HG03558 (cell line): ENCODE measurements around the gene BRCA1.

Experiments
- ATAC-seq: cut with Tn5 transposase; IDR thresholded peaks from one replicate; pipeline ENCODE4 v1.9.1; 2021; ENCODE audit warnings: moderate number of reproducible peaks; ENCODE audit not compliant: unreplicated experiment; ENCODE audit errors: extremely low read depth

Gene BRCA1

DNA sequence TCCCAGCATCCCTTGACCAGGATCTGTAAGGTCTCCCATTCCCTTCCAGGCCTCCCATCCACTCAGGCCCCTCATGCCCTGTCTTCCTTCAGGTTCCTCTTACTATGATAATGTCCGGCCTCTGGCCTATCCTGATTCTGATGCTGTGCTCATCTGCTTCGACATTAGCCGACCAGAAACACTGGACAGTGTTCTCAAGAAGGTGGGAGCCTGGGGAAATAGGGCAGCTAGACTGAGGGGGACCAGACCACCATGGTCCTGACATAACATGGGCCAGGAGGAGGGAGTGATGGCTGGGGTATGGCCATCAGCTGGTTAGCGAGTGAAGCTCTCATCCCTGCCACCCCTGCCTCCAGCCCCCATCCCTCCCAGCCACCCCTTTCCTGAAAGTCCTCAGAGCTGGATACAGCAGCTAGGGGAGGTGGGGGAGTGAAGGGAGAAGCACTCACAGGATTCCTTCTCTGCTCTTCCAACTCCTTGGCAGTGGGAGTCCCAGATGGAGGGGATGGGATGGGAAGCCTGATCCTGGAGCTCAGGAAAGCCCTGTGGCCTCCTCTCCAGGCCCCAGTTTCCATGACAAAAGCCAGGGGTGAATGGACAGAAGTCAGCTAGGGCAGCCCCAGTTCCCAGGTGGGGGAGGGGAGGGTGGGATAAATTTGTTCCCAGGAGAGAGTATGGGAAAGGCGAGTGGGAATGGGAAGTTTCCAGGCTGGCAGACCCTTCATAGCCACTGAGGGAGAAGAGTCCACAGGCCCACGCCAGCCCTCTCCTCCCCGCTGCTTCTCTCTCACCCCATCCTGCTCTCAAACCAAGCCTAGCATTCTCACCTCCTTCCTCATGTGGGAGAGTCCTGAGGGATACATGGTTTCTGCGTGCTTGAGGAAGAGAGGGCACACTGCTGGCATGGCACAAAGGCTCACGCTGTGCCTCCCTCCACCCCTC lies 97.8 kb downstream of the BRCA1 start:
- ATAC-seq = no peak

DNA sequence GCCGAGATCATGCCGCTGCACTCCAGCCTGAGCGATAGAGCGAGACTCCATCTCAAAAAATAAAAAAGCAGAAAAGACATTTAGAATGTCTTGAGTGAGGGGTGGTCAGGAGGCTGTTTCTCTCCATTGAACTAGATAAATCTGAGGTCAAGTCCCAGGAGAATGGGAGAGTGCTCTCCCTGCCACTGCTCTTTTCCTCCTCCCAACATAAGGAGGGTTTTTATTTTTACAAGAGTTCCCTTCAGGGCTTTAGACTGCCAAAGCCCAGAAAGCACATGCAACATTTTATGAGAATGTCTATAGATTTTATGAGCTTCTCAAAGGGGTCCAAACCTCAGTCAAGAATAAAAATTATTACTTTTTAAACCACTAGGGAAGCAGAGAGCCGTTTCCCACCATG lies 98.6 kb downstream of the BRCA1 start:
- ATAC-seq = no peak

DNA sequence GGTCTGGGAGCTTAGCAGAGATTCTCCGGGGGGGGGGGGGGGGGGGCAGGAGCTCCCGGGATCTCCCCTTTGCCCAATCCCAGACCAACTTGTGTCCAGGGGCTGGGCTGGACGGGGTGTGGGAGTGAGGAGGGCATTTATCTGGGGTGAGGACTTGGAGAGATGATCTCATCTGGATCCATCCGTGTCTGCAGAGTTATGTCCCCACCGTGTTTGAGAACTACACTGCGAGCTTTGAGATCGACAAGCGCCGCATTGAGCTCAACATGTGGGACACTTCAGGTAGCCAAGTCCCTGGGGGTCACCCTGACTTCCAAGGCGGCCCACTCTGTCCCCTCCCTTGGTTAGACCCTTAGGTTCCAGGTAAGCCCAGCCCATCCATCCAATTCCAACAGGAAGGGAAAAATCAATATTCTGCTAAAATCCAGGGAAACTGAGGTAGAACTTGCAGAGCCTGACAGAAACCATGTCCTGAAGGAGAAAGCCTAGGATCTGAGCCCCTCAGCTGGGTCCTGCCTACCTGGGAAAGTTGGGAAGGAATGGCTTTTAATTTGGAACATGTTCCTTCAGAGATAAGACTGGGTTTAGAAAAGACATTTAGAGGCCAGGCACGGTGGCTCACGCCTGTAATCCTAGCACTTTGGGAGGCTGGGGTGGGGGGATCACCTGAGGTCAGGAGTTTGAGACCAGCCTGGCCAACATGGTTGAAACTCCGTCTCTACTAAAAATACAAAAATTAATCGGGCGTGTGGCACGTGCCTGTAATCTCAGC lies 99.2 kb downstream of the BRCA1 start:
- ATAC-seq = no peak

DNA sequence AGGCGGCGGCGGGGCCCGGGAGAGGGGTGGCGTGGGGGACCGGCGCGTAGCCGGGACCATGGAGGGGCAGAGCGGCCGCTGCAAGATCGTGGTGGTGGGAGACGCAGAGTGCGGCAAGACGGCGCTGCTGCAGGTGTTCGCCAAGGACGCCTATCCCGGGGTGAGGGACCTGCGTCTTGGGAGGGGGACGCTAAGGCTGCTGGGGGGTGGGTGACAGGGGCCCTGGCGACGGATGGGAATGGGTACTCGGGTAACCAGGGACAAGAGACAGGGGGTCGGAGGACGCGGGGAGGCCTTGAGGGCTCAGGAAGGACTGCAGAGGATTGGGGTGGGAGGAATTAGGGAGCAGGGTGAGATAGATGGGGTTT lies 99.9 kb downstream of the BRCA1 start:
- ATAC-seq = no peak

DNA sequence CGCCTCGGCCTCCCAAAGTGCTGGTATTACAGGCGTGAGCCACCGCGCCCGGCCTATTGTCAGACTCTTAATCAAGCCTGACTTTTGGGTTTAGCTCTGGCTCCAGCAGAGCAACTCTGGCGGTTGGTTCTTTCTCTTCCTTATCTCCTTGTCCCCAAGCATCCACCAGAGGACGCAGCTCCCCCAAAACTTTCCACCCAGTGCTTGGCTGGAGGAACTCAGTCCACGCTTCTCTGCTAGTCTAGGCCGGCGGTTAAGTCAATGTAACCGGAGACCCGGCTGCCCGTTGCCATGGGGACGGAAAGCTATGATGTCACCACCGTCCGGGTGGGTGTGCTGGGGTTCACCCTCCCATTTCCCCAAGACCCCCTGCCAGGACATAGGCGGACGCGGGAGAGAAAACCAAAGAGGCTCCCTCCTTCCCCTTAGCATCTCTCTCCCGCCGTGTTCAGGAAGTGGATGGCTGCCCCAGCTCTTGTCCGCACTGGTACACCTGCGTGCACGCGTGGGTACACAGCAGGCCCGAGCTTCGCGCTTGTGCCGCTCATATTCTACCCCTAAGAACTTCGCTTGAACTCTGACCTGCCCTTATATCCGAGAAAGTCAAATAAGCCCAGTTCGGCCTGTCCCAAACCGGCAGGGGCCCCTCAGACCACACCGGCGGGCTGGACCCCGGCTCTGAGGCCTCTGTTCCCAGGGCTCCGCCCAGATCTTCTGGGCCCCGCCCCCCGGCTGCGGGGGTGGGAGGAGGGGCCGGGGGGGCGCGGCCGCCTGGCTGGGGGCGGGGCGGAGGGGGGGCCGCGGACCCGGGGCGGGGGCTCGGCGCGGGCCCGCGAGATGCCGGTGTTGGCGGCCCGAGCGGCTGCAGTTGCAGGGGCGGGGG lies 100.5 kb downstream of the BRCA1 start, which contains the start of gene RND2:
TSS of gene RND2 (plus strand) at position 825 of the 883 bp plus-strand sequence. CDS start 117 bp downstream, outside the sequence.
- no peak for ATAC-seq

DNA sequence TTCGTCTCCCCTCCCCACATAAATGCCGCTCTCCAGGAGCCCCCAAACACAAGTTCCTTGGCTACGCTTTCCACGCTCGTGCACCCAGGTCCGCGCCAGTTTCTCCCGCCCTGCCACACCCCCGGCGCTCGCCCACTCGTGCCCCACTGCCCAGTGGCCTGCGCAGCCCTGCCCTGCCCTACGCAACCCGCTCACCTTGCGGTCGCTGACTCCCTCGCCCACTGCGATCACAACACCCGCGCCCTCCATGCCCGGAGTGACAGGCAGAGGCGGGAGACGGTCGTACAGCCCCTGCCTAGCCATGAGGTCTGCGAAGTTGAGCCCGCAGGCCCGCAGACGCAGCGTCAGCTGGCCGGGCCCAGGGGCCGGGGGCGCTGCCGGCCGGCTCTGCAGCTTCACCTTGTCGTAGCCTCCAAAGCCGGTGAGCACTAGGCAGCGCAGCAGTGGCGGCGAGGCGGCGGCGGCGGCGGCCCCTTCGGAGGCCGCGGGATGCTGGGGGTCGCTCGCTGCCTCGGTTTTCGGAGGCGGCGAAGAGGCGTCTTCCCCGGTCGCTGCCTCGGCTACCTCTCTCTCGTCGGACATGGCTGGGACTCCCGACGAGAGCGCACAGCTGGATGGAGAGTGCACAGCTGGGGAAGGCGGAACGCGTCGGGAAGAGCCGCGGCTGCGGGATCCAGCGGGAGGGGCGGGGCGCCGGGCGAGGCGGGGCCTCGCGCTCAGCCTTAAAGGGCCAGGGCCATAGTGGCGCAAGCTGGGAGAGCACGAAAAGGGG lies 103.2 kb downstream of the BRCA1 start, which contains the start of gene VAT1:
TSS of gene VAT1 (minus strand) at position 645 of the 772 bp plus-strand sequence. CDS start at position 582, 63 bp downstream.
- ATAC-seq = no peak

DNA sequence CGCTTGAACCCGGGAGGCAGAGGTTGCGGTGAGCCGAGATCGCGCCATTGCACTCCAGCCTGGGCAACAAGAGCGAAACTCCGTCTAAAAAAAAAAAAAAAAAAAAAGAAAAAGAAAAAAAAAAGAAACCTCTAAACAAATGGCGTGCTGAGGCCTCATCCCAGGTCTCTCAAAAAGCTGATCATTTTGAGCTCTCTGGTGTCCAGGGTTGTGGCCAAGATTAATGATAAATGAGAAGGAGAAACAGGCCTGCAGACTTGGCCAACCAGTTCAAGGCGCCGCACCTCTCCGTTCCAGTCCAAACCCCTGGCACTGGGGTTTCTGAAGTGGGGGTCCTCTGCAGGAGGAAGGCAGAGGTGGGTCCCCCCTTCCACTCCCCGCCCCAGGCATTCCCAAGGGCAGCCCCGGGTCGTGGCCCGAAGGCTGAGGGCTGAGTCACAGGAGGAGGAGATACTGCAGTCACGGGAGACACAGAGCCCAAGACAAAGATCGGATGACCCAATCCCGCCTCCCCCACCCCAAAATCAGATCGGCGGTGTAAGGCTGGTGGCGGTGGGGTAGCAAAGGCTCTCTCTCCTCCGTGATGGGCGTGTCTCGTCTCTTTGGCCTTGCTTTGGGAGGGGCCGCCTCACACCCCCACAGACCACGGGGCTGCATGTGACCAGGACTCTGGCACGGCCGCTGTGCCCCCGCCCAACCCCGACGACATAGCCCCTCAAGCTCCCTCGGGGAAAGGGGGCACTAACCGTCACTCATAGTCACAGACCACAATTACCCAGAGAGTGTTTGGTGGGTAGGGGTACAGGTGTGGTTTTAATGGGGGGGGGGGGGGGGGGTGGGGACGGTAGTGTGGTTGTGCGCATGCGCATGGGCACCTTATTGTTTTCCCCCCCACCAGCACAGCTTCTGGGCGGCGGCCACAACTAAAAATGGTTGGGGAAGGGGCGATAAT lies 104.1 kb downstream of the BRCA1 start:
- ATAC-seq = no peak

DNA sequence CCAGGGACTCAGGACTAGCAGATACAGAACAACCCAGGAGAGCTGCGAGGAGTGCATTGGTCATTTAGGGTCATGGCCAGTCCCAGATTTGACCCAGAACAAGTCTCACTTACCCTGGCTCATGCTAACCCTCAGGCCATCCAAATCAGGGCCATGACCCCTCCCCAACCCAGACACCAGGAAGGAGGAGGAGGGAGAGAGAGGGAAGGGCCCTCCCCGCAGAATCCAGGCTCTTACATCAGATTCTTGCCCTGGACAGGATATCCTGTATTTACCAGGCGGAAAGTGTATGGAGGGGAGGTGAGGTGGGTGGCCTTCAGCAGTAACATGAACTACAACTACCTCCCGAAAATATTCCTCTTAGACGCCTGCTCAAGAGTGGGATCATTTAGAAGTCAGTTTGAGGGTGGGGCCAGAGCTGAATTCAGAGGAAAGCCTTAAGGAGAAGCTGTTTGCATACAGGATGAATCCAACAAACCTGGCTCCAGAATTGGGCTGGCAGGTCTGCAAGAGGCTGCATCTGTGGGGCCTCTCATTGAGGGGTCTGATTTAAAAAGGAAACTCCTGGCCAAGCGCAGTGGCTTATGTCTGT lies 105.0 kb downstream of the BRCA1 start:
- ATAC-seq = no peak

DNA sequence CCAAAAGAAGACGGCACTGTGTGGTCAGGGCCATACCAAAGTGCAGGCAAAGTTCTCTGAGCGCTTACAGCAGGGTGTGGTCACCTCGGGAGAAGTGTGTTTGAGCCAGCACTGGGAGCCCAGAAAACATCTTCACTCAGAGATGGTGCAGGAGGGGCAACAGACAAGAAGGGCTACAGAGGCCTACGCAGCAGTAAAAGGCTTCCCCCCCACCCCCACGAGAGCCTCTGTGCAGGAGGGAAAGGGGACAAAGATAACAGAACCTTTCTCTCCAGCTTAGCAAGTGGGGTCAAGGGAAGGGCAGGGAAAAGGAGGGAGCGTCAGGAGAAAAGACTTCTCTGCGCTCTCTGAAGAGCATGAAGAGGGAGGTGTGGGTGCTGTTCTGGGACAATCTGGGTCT lies 105.7 kb downstream of the BRCA1 start:
- ATAC-seq = no peak

DNA sequence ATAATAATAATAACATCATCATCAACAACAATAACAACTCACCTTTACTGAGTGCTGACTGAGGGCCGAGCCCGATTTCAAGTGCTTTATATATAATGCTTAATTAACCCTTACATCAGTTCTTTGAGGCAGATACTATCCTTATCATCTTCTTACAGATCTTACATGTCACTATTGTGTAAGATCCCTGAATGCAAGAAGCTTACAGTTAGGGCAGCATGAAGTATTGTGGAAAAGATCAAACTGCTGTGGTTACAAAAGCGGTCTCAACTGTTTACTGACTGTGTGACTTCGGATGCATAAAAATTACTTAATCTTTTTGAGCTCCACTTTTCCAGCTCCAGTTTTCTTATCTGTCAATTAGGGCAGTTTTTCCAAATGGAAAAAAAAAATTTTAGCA lies 106.2 kb downstream of the BRCA1 start:
- ATAC-seq = no peak

DNA sequence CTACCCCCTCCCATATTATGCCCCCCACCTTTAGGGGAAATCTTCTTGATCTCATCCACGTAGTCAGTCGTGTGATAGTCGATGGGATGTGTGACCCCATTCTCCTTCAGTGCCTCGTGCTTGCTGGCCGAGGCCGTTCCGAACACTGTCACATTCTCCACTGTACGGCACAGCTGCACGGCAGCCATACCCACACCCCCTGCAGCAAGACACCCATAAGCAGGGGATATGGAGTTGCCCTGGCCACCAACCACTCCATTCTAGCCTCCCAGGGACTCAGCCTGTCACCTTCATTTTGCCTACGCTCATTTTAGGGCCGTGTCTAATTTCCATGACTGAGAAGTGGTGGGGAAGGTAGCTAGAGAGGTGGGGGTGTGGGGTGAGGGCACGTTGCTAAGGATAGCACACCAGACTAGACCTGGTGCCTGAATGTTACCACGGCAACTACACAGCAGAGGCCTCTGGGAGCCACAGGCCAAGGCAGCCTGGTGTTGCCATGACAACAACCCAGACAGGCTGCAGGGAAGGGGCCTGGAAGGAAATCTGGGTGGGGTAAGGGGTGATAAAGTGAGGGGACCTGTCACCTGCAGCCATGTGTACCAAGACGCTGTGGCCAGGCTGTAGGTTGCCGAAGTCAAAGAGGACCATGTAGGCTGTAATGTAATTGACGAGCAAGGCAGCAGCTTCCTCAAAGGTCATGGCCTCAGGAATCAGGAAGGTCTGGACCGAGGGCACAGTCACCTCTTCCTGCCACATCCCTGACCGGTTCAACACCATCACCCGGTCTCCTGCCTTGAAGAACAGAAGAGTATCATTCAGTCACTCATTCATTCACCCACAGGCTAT lies 106.9 kb downstream of the BRCA1 start:
- no peak for ATAC-seq

DNA sequence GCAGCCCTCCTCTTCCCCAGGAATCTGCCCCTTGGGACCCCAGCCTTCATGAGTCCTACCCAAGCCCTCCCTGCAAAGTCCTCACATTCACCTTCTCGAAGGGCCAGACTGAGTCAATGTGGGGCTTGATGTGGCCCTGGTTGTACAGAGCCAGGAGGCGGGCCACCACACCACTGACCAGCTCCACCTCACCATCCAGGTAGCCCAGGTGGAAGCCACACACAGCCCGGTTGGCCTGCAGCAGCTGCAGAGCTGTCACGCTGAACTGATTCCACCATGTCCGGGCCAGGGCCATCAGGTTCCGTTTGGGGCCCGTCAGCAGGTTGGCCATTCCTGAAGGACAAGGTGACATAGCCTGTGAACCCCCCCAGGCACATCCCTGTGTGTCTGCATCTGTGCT lies 108.9 kb downstream of the BRCA1 start:
- ATAC-seq = no peak

DNA sequence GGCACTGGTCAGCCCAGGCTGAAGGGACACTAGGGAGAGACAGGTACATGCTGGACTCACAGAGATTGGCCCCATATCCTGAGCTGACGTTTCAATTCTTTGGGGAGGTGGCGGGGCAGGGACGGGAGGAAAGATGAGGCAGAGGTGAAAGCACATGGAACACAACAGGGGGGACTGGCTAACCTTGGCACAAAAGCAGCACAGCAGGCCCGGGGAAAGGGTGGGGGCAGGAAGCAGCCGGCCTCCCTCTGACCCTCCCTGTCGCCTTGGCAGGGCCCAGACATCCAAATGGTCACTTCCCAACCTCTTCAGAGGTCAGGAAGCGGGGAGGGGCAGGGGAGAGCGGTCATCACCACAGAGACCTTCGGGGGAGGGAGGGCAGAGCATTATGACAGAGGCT lies 109.6 kb downstream of the BRCA1 start:
- ATAC-seq = no peak

DNA sequence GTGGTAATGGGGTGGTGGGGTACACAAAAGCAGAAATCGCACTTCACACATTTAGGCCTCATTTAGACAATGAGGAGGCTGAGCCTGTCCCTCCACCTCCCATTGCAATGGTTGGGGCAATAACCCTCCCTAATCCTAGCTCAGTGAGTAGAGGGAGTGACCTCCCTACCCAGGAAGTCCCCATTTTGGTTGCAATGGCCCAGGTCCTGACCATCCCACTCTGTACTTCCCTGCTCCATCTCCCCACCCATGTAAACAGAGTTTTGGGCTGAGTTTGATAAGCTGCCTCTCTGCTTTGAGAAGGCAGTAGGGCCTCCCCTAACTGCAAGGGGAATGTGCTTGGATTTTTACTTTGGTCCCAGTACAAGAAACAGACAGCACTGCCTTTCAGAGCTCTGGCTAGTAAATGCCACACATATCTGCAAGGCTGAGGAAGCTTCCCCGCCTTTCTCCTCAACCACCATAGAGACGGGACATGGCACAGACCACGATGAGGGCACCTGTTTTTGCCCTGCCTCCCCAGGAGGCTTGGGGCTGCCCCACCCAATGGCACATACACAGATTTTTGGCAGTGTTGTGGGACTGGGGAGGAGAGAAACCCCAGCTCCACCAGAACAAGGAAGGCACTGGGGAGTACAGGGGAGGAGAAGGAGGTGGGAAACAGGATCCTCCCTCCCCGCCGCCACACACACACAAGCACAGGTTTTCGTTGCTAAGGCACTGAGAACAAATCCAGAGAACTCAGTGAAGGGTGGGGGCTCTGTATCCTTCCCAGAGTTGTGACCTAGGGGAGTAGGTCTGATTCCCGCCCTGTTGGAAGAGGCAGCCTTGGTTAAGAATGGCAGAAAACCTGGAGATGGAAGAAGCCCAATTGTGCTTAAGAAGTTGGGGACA lies 110.3 kb downstream of the BRCA1 start:
- ATAC-seq = no peak

DNA sequence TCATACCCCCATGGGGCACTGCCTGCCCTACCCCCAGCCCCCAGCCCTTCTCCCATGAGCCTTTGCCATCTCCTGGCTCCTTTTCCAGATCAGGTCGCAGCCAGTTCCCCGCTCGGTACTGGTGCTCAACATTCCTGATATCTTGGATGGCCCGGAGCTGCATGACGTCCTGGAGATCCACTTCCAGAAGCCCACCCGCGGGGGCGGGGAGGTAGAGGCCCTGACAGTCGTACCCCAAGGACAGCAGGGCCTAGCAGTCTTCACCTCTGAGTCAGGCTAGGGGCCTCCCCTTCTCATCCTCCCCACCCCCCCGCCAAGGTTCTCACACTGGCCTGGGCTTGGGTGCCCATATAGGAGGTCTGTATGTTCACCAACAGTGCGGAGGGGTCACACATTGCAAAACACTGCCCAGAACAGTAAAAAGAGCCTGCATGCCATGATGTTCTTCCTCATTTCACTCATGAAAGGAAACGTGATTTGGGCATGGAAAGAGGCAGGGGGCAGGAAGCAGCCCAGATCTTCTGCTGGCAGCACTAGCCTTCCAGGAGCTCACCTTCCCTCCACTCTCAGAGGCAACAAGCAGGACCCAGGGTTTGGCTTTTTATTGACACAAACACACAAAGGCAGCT lies 111.0 kb downstream of the BRCA1 start:
- no peak for ATAC-seq

DNA sequence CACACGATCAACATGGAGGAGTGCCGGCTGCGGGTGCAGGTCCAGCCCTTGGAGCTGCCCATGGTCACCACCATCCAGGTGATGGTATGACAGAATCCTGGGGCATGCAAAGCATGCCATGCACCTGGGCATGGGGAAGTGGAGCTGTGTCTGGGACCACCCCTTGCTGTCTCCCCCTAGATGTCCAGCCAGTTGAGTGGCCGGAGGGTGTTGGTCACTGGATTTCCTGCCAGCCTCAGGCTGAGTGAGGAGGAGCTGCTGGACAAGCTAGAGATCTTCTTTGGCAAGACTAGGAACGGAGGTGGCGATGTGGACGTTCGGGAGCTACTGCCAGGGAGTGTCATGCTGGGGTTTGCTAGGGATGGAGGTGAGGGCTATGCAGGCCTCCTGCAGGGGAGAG lies 111.9 kb downstream of the BRCA1 start:
- ATAC-seq = no peak
